HK-2 (cell line): ENCODE data around the gene CEP72.
"Not testable (repeated sequence)": the region's sequence is repeated elsewhere in the genome, so short reads cannot be mapped to it uniquely, and the experiment has no call there.

Experiments
- DNase-seq: peaks from one replicate; pipeline ENCODE4 v3.0.0-alpha.2; 2018; ENCODE audit not compliant: unreplicated experiment

CEP72 gene

GRCh38 chr5:618450-618849 lies 6.3 kb downstream of the CEP72 start:
- DNase-seq: no peak

DNA sequence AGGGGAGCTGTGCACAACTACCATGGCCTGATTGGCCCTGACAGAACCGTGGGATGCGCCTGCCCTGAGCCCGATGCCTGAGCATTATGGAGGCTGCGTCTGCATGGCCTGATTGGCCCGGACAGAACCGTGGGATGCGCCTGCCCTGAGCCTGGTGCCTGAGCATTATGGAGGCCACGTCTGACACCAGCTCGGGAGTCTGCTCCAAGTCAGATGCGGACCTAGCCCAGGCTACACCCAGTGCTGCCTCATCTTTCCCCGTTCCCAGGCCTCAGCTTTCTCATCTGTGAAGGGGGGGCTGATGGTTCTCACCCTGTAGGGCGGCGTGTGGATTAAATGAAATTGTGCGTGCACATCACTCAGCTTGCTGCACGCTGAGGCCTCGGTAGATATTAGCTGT lies 7.3 kb downstream of the CEP72 start:
- no peak for DNase-seq

DNA sequence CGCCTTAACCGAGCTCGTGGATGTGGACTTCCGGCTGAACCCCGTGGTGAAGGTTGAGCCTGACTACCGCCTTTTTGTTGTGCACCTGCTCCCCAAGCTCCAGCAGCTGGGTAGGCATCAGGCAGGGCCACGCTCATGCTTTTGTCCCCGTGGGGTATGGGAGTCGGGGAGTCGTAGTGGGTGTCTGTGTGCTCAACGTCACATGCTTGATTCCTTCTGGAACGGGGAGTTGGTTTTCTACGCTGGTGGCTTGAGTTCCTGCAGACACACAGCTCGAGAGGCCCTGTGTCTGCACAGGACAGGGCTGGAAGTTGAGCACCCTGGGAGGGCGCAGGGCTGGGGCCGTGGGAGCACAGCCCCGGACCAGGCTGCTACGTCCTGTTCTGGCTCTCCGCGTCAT lies 8.0 kb downstream of the CEP72 start:
- no peak for DNase-seq

- DNase-seq: no peak
These were observed 8.5 kb downstream of the CEP72 start for GRCh38 chr5:620586-621180.

GRCh38 chr5:621341-621761 lies 9.2 kb downstream of the CEP72 start:
- no peak for DNase-seq

DNA sequence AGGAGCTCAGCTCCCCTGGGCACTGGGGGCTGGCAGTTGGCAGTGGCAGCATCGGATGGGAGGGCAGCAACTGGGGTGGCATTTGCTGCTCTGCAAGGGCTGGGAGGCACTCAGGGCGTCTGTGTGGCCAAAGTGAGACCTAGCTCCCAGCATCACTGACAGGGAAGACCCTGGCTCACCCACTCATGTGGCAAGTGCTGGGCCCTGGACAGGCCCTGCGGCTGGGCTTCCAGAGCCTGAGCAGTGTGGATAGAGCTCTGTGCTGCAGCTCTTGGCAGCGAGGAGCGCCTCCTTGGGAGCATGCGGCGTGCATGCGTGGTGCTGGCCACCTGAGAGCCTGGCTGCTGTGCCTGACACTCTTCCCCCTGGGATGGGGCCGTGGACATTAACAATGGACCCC lies 10.2 kb downstream of the CEP72 start:
- DNase-seq: no peak

DNA sequence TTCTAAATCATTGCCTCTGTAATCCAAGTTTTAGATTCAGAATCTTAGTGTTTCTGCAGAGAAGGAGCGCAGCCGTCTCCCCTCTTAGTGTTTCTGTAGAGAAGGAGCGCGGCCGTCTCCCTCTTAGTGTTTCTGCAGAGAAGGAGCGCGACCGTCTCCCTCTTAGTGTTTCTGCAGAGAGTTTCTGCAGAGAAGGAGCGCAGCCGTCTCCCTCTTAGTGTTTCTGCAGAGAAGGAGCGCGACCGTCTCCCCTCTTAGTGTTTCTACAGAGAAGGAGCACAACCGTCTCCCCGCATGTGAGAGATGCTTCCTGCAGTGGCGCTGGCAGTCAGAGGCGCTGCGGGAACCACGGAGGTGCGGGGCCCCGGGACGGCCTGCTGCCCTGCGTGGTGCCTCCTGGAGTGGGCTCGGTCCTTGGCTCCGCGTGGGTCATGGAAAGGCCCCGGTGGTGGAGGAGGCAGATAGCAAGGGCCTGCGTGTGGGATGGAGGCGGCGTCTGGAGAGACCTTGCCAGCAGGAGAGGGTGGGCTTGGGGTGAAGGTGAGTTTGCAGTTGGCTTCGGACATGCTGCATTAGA lies 10.9 kb downstream of the CEP72 start:
- DNase-seq: no peak

GRCh38 chr5:623531-623930 lies 11.4 kb downstream of the CEP72 start:
- DNase-seq: no peak

DNA sequence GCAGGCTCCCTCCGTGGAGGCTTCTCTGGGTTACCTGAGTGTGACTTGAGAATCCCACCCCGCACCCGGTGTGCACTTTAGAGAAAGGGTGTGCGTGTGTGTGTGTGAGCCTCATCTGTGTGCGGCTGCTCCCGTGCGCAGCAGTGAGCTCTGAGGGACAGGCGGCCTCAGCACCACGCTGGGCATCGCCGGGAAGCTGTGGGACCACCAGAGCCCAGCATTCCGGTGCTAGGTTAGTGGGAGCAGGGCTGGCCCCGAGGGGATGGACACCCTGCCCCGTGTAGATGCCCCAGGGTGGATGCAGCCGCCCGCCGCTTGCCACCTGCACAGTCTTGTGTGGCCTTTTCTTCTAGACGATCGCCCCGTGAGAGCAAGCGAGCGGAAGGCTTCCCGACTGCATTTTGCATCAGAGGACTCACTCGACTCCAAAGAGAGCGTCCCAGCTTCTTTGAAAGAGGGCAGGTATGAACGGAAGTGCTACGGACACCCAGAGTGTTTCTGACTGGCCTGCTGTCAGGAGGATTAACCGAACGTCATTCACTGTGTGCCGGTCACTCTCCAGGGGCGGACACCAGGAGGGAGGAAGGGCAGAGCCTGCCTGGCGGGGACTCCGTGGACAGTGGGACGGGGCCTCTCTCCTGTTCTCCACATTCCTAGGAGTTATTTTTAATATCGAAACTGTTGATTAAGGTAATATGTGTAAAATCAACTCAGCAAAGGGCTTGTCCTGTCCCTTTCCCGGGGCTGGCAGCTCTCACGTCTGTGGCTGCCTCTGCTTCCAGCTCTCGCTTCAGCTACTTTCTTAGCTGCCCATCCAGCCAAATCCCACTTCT lies 12.2 kb downstream of the CEP72 start:
- no peak for DNase-seq

GRCh38 chr5:624951-625230 lies 12.8 kb downstream of the CEP72 start:
- no peak for DNase-seq

DNA sequence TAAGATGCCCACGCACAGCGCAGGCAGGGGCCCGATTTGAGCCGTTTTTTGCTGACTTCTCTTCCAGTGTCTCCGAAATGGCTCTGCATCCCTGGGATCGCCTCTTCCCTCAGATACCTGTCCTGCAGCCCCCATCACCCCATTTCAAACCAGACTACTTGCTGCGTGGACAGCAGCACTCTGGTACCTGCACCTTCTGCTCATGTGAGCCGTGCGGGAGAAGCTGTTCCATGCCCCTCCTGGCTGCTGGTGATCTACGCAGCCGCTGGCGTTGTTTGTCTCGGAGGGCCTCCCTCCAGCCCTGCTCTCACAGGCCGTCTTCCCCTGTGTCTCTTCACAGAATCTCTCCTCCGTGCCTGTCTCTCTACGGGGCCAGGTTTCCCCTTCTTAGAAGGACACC lies 13.4 kb downstream of the CEP72 start:
- no peak for DNase-seq

GRCh38 chr5:626850-627249 lies 14.7 kb downstream of the CEP72 start:
- DNase-seq: no peak

DNA sequence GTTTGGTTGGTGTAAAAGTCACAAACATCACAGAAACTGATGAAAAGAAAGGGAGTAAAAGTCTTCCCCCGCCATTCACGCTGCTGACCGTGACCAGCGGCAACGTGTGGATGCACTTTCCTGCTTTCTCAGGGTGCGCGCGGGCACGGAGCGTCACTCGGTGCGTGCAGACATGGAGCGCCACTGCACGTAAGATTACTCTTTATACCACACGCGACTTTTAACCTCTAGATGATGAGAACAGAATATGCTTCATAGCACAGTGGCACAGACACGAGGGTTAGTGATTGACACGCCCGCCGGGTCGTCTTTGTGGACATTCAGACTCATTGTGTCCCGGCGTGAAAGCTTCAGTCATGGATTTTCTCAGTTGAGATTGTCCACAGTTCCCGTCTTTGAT lies 15.7 kb downstream of the CEP72 start:
- no peak for DNase-seq

GRCh38 chr5:628351-629205 lies 16.4 kb downstream of the CEP72 start:
- DNase-seq: not testable (repeated sequence)

DNA sequence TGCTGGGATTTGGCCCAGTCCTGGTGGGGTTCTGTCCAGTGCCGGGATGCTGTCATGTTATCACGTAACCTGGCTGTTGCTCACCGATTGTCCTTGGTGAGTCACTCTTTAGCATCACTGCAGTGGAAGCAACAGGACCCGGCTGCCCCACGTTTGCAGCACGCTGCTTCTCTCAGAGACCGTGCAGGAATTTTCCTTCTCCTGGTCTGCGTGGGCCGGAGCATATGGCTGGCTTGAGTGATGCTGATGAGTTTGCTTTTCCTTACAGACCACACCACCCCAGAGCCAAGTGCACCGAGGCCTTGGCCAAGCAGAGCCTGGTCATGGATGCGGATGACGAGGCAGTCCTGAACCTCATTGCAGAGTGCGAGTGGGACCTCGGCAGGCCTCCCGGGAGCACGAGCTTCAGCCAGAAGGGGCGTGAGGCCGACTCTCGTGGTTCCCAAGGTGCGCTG lies 21.4 kb downstream of the CEP72 start:
- no peak for DNase-seq

DNA sequence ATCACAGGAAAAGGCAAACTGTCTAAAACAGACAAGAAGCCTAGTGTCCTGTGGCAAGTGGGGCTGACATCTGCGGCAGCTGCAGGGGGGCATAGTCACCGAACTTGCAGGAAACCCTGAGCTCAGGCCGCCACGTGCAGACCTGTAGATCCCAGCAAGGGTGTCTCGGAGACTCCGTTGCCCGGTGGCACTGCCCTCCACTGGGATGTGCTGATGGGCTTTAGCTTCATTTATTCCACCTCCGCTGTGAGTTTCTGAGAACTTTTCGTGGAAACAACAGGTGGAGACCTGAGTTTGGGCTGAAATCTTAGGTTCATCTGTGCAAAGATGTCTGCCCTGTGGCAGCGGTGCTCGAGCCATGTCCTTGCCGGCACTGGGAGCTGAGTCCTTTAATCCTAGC lies 22.1 kb downstream of the CEP72 start:
- DNase-seq: no peak

GRCh38 chr5:635306-636055 lies 23.3 kb downstream of the CEP72 start:
- no peak for DNase-seq

DNA sequence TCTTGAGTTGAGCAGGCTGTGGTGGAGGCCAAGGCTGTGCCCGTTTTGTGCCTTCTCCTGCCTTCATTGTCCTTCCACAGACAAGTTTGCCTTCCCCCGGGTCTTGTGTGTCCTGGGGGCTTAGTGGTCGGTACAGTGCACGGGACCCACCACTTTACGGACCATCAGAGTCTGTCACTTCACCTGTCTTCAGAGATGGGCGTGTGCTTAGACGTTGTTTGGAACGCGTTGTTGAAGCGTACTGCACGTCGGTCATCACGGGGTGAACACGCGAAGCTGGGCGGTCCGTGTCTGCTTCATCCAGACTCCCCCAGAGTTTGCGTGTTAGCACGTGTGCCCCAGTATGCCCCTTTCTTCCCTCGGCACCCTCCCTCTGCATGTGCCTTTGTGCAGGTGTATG lies 24.8 kb downstream of the CEP72 start:
- no peak for DNase-seq

GRCh38 chr5:637581-638450 lies 25.7 kb downstream of the CEP72 start:
- no peak for DNase-seq

DNA sequence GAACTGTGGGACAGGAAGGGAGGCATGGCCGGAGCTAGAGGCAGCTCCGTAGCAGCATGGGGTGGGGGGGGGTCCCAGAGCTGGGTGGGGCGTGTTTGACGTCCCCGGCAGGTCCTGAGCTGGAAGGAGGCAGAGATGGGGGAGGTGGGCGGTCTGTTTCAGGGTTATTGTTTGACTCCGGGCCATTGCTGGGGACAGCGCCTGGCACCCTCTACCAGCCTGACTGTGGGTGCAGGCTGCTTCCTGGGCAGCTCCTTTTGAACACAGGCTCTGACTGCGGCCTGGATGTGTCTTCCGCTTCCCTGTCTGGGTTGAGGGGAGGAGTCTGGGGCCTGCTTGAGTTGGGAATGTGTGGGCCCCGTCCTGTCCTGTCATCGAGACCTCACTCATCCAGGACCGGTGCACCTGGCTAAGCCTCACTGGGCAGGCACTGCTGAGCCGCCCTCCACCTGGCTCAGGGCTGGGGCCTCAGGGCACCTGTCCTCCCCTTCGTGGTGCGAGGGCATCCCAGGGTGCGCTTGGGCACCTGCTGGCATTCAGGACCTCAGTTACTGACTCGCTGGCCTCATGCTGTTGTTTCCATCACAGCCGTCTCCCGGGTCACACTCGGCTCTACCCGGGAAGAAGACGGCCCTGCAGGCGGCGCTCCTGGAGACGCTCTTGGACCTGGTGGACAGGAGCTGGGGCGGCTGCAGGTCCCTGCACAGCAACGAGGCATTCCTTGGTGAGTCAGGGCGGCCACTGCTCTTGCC lies 26.5 kb downstream of the CEP72 start:
- DNase-seq: no peak
